HG02870 (cell line): ENCODE measurements around the gene TMCC2.

ENCODE experiments used
- ATAC-seq: cut with Tn5 transposase; IDR thresholded peaks from one replicate; pipeline ENCODE4 v1.9.1; 2021; ENCODE audit warnings: mild to moderate bottlenecking, moderate library complexity; ENCODE audit not compliant: unreplicated experiment

The TMCC2 gene

GRCh38 chr1:205321959-205322283 lies 94.2 kb downstream of the TMCC2 start:
- no peak for ATAC-seq
